ENCODE results near the gene AARSD1. TPM values are rescaled to one million over a fixed set of nuclear protein-coding genes. Genes with fewer than 3 reads are reported as not detected.
"Not testable (repeated sequence)": the region's sequence is repeated elsewhere in the genome, so short reads cannot be mapped to it uniquely, and the experiment has no call there.

The AARSD1 gene
- total RNA-seq, 1 experiment from 2014 or later = 23.5 TPM

- Histone ChIP-seq H3K27ac (ENCODE audit: low read length) (no peak overlapping the region), H3K4me1 (ENCODE audit: control insufficient read depth, insufficient read depth, low read length) (no peaks in the 10 kb centered on the region), H3K9me3 (ENCODE audit: control insufficient read depth, insufficient read depth, low read depth, low read length) (no peaks in the 10 kb centered on the region), H3K36me3 (ENCODE audit: control insufficient read depth, insufficient read depth, low read length) (no peaks in the 10 kb centered on the region), H3K27me3 (ENCODE audit: control insufficient read depth, insufficient read depth, low read length) (no peaks in the 10 kb centered on the region), H3K4me3 (ENCODE audit: low read depth in 2 of 2, low read length in 2 of 2) (no peak overlapping the region)
- CTCF ChIA-PET = interaction anchor here (1.0 kb wide), 1 partner anchor 12 kb away, joined by 14 read pairs; no protein-coding TSS in a partner anchor
- no TSS peak for BruUV-seq (replicated peaks)
- ATAC-seq (no peak), DNase-seq (ENCODE audit: low read depth, low spot score) (no peak)
- TF ChIP-seq REST (IDR thresholded peaks at IDR 0.05; ENCODE audit: insufficient read depth in 1 of 2, low read depth in 2 of 2, low read length in 1 of 2) (no peak), SIN3A (IDR thresholded peaks at IDR 0.05; ENCODE audit: borderline replicate concordance, insufficient read depth, low read depth, low read length) (no peak), CTCF (IDR thresholded peaks at IDR 0.05) (no peak), TCF7L2 (IDR thresholded peaks at IDR 0.05; ENCODE audit: low read depth, low read length) (no peak), POLR2AphosphoS5 (IDR thresholded peaks at IDR 0.05; ENCODE audit: low read depth, low read length) (no peak)
- in situ Hi-C loops (cut with HindIII; ENCODE audit: low pct_unique_long_range_greater_than_20kb, low sequenced_read_pairs) = no loop called here
- POLR2A ChIA-PET = interaction anchor here (0.6 kb wide), 1 partner anchor 157 kb away, joined by 12 read pairs; no protein-coding TSS in a partner anchor
- intact Hi-C loops (cut with micrococcal nuclease; ENCODE audit: unreplicated experiment) = no loop called here
These were observed 43.3 kb downstream of the AARSD1 start for GRCh38 chr17:42920922-42921321.

GRCh38 chr17:42920106-42920900 lies 44.0 kb downstream of the AARSD1 start:
- in situ Hi-C loops (cut with HindIII; ENCODE audit: low pct_unique_long_range_greater_than_20kb, low sequenced_read_pairs) = no loop called here
- no peak for ATAC-seq
- no peaks in the 10 kb centered on the region for H3K4me1 ChIP-seq (ENCODE audit: control insufficient read depth, insufficient read depth, low read length)
- H3K27ac ChIP-seq (ENCODE audit: low read length) = no peak overlapping the region
- BruUV-seq (replicated peaks) = no TSS peak
- H3K36me3 ChIP-seq (ENCODE audit: control insufficient read depth, insufficient read depth, low read length) = no peaks in the 10 kb centered on the region
- H3K9me3 ChIP-seq (ENCODE audit: control insufficient read depth, insufficient read depth, low read depth, low read length) = no peaks in the 10 kb centered on the region
- H3K27me3 ChIP-seq (ENCODE audit: control insufficient read depth, insufficient read depth, low read length) = no peaks in the 10 kb centered on the region
- POLR2A ChIA-PET = interaction anchor here (0.6 kb wide), 1 partner anchor 157 kb away, joined by 12 read pairs; no protein-coding TSS in a partner anchor
- H3K4me3 ChIP-seq (ENCODE audit: low read depth in 2 of 2, low read length in 2 of 2) = no peak overlapping the region
- CTCF ChIA-PET = interaction anchor here (1.0 kb wide), 1 partner anchor 13 kb away, joined by 14 read pairs; no protein-coding TSS in a partner anchor
- DNase-seq (ENCODE audit: low read depth, low spot score) = no peak
- TF ChIP-seq TCF7L2 (IDR thresholded peaks at IDR 0.05; ENCODE audit: low read depth, low read length) = no peak
- TF ChIP-seq CTCF (IDR thresholded peaks at IDR 0.05) = no peak
- TF ChIP-seq POLR2AphosphoS5 (IDR thresholded peaks at IDR 0.05; ENCODE audit: low read depth, low read length) = no peak
- TF ChIP-seq REST (IDR thresholded peaks at IDR 0.05; ENCODE audit: insufficient read depth in 1 of 2, low read depth in 2 of 2, low read length in 1 of 2) = no peak
- no peak for TF ChIP-seq SIN3A (IDR thresholded peaks at IDR 0.05; ENCODE audit: borderline replicate concordance, insufficient read depth, low read depth, low read length)
- intact Hi-C loops (cut with micrococcal nuclease; ENCODE audit: unreplicated experiment) = no loop called here

GRCh38 chr17:42919522-42920077 lies 44.7 kb downstream of the AARSD1 start:
- DNase-seq (ENCODE audit: low read depth, low spot score); CTCF ChIA-PET; H3K36me3 ChIP-seq (ENCODE audit: control insufficient read depth, insufficient read depth, low read length); H3K27ac ChIP-seq (ENCODE audit: low read length); in situ Hi-C loops (cut with HindIII; ENCODE audit: low pct_unique_long_range_greater_than_20kb, low sequenced_read_pairs); H3K9me3 ChIP-seq (ENCODE audit: control insufficient read depth, insufficient read depth, low read depth, low read length); H3K27me3 ChIP-seq (ENCODE audit: control insufficient read depth, insufficient read depth, low read length); ATAC-seq; H3K4me1 ChIP-seq (ENCODE audit: control insufficient read depth, insufficient read depth, low read length); intact Hi-C loops (cut with micrococcal nuclease; ENCODE audit: unreplicated experiment); BruUV-seq (replicated peaks); H3K4me3 ChIP-seq (ENCODE audit: low read depth in 2 of 2, low read length in 2 of 2): not testable (repeated sequence)
- POLR2A ChIA-PET = interaction anchor here (0.7 kb wide), 1 partner anchor 10 kb away, joined by 7 read pairs; no protein-coding TSS in a partner anchor

All from Panc1 (cell line).